Measurements from ENCODE around the gene RNF220. TPM values are rescaled to one million over a fixed set of nuclear protein-coding genes. Genes with fewer than 3 reads are reported as not detected.

Gene RNF220
- total and polyA plus RNA-seq, 2 donors from 2014 or later, result 66.9 to 69.0 TPM

DNA sequence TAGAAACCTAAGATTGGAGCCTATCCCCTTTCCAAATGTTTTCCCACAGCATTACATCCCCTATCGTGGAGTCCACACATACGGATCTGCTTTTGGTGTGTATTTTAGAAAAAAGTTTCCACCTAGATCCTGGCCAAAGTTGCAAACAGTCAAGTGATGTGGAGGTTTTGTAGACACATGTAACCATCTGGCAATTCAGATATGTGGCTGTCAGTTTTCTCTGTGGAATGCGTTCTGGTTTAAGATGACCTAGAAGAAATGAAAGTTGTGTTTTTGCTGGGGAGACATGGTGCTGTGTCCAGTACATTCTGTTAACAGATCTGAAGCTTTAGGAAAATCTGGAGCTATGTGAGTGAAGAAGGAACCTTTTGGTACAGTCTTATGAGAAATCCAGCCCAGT, 14.8 kb downstream of the RNF220 start:
- TF ChIP-seq, protein P1, sequence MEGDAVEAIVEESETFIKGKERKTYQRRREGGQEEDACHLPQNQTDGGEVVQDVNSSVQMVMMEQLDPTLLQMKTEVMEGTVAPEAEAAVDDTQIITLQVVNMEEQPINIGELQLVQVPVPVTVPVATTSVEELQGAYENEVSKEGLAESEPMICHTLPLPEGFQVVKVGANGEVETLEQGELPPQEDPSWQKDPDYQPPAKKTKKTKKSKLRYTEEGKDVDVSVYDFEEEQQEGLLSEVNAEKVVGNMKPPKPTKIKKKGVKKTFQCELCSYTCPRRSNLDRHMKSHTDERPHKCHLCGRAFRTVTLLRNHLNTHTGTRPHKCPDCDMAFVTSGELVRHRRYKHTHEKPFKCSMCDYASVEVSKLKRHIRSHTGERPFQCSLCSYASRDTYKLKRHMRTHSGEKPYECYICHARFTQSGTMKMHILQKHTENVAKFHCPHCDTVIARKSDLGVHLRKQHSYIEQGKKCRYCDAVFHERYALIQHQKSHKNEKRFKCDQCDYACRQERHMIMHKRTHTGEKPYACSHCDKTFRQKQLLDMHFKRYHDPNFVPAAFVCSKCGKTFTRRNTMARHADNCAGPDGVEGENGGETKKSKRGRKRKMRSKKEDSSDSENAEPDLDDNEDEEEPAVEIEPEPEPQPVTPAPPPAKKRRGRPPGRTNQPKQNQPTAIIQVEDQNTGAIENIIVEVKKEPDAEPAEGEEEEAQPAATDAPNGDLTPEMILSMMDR (IDR thresholded peaks at IDR 0.05; ENCODE audit: borderline replicate concordance, extremely low read depth, insufficient read depth), result no peak
- Histone ChIP-seq H3K27ac (ENCODE audit: low read depth in 2 of 2, low read length in 2 of 2) (no peak overlapping the region), H3K36me3 (ENCODE audit: control insufficient read depth in 2 of 3, insufficient read depth in 3 of 3, low read length in 3 of 3) (no peaks in the 10 kb centered on the region), H3K9ac (ENCODE audit: low read length in 3 of 3) (no peak overlapping the region), H3K9me3 (ENCODE audit: control insufficient read depth in 2 of 3, insufficient read depth in 1 of 3, low read length in 3 of 3) (no peaks in the 10 kb centered on the region), H3K4me1 (ENCODE audit: control insufficient read depth in 2 of 3, insufficient read depth in 2 of 3, low read depth in 1 of 3, low read length in 3 of 3) (peaks cover 0 to 3% (median 0%) of the 10 kb centered on the region in 3 donors), H3K27me3 (ENCODE audit: control insufficient read depth, insufficient read depth, low read length) (peaks cover 50% of the 10 kb centered on the region), H3K4me3 (ENCODE audit: low read length in 3 of 3) (no peak overlapping the region)
- DNase-seq, result no peak
- FAIRE-seq, result no peak
- intact Hi-C loops (cut with DNase I), result no loop called here

DNA sequence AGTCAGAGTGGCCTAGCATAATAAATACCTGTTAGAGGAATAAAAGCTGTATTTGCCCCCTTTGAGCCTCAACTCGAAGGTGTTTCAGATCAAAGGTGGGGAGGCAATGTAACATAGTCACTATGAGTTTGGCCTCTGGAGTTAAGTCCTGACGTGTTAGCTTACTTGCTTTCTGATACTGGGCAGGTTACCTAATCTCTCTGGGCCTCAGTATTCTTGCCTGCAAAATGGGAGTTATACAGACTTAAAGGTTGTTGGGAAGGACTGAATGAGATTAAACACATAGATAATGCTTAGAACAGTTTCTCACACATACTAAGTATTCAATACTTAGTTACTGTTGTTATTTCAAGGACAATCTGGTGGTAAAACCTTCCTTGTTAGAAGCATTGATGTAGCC, 15.5 kb downstream of the RNF220 start:
- Histone ChIP-seq H3K36me3 (ENCODE audit: control insufficient read depth in 2 of 3, insufficient read depth in 3 of 3, low read length in 3 of 3) (no peaks in the 10 kb centered on the region), H3K9ac (ENCODE audit: low read length in 3 of 3) (no peak overlapping the region), H3K9me3 (ENCODE audit: control insufficient read depth in 2 of 3, insufficient read depth in 1 of 3, low read length in 3 of 3) (no peaks in the 10 kb centered on the region), H3K27ac (ENCODE audit: low read depth in 2 of 2, low read length in 2 of 2) (no peak overlapping the region), H3K27me3 (ENCODE audit: control insufficient read depth, insufficient read depth, low read length) (peaks cover 47% of the 10 kb centered on the region), H3K4me3 (ENCODE audit: low read length in 3 of 3) (no peak overlapping the region), H3K4me1 (ENCODE audit: control insufficient read depth in 2 of 3, insufficient read depth in 2 of 3, low read depth in 1 of 3, low read length in 3 of 3) (peaks cover 0 to 3% (median 0%) of the 10 kb centered on the region in 3 donors)
- intact Hi-C loops (cut with DNase I), result no loop called here
- FAIRE-seq (no peak), DNase-seq (no peak)
- TF ChIP-seq, protein P1 (IDR thresholded peaks at IDR 0.05; ENCODE audit: borderline replicate concordance, extremely low read depth, insufficient read depth), result no peak

DNA sequence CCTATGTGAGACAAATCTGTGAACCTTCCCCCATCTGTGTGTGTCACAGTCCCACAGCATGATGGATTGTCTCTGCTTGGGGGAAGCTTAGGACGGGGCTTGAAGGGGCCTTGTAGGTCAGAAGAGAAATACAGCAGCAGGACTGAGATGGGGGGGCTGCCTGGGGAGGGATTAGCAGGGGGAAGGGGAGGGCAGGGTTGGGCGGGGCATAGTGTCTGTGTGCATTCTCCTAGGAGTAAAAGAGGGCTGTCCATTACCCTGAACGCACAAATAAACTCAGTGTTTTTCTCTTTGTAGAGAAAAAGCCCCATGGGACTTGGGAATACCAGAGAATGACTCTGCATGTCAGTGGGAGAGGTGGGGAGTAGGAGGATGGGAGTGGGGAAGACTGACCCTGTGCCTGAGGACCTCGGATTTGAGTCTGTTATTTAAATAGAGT, 16.4 kb downstream of the RNF220 start:
- H3K27ac ChIP-seq (ENCODE audit: low read depth in 2 of 2, low read length in 2 of 2), result no peak overlapping the region

More for the DNA sequence above, 16.4 kb downstream of the RNF220 start:
- H3K9ac ChIP-seq (ENCODE audit: low read length in 3 of 3), result no peak overlapping the region
- H3K27me3 ChIP-seq (ENCODE audit: control insufficient read depth, insufficient read depth, low read length), result peaks cover 39% of the 10 kb centered on the region
- H3K36me3 ChIP-seq (ENCODE audit: control insufficient read depth in 2 of 3, insufficient read depth in 3 of 3, low read length in 3 of 3), result no peaks in the 10 kb centered on the region
- peaks cover 0 to 3% (median 0%) of the 10 kb centered on the region in 3 donors for H3K4me1 ChIP-seq (ENCODE audit: control insufficient read depth in 2 of 3, insufficient read depth in 2 of 3, low read depth in 1 of 3, low read length in 3 of 3)
- intact Hi-C loops (cut with DNase I), result no loop called here
- H3K9me3 ChIP-seq (ENCODE audit: control insufficient read depth in 2 of 3, insufficient read depth in 1 of 3, low read length in 3 of 3), result no peaks in the 10 kb centered on the region
- no peak for FAIRE-seq
- DNase-seq, result no peak
- TF ChIP-seq, protein P1 (IDR thresholded peaks at IDR 0.05; ENCODE audit: borderline replicate concordance, extremely low read depth, insufficient read depth), result no peak
- no peak overlapping the region for H3K4me3 ChIP-seq (ENCODE audit: low read length in 3 of 3)

All from kidney (tissue), 14 donors.